Thoracic aorta (tissue), 2 donors: ENCODE results near the gene FANCC. TPM values are rescaled to one million over a fixed set of nuclear protein-coding genes. Genes with fewer than 3 reads are reported as not detected.

Experiments
- ATAC-seq: fragments of 150-250 bp; one replicate; pipeline ENCODE4 v1.8.0; 2017; ENCODE audit warnings: low read depth; ENCODE audit not compliant: insufficient number of reproducible peaks, low FRiP score
- DNase-seq: peaks from one replicate; pipeline ENCODE4 v3.0.0-alpha.2; 2020; ENCODE audit warnings: low spot score
- H3K27ac ChIP-seq, 2 donors: fragments of 200-600 bp; sonication (generic); 1 replicate in 1 of 2; 2 replicates in 1 of 2; pipeline ENCODE4 v1.5.1; 2016; ENCODE audit warnings: mild to moderate bottlenecking in 2 of 2, moderate library complexity in 2 of 2
- H3K27me3 ChIP-seq: fragments of 200-600 bp; sonication (generic); replicated peaks from 2 replicates; pipeline ENCODE4 v1.6.0; 2016; ENCODE audit warnings: mild to moderate bottlenecking; ENCODE audit not compliant: insufficient read depth
- H3K36me3 ChIP-seq: fragments of 200-600 bp; sonication (generic); one replicate; pipeline ENCODE4 v1.5.1; 2016
- H3K4me1 ChIP-seq, 2 donors: fragments of 200-600 bp; sonication (generic); 1 replicate in 1 of 2; 2 replicates in 1 of 2; pipeline versions ENCODE4 v1.5.1 to v1.6.0; 2016; ENCODE audit warnings: low read depth in 2 of 2, mild to moderate bottlenecking in 1 of 2; ENCODE audit not compliant: control insufficient read depth in 1 of 2
- H3K4me3 ChIP-seq: fragments of 200-600 bp; sonication (generic); 2 replicates; pipeline ENCODE4 v1.5.1; 2016; ENCODE audit warnings: mild to moderate bottlenecking
- H3K9me3 ChIP-seq: fragments of 200-600 bp; sonication (generic); 2 replicates; pipeline ENCODE4 v1.5.1; 2016
- CTCF ChIP-seq: fragments of 200-600 bp; sonication (generic); IDR thresholded peaks from one replicate; pipeline ENCODE4 v1.5.1; 2019; ENCODE audit warnings: antibody characterized with exemption
- total RNA-seq, 2 donors: library from RNA; depleted of rRNA; stranded (reverse); fragments of >200 nt; gene quantifications; one replicate each; pipeline versions ENCODE4 v1.1.0 to v1.2.3, GENCODE V29; 2016

The FANCC gene
- total RNA-seq, 2 donors from 2014 or later = 5.7 to 9.6 TPM

- no peaks in the 10 kb centered on the region for H3K4me1 ChIP-seq
- DNase-seq (no peak), ATAC-seq (no peak)
- H3K9me3 ChIP-seq = no peaks in the 10 kb centered on the region
- no peak for TF ChIP-seq CTCF
- H3K27me3 ChIP-seq = peaks cover 5% of the 10 kb centered on the region
- no peak overlapping the region for H3K27ac ChIP-seq
- no peaks in the 10 kb centered on the region for H3K36me3 ChIP-seq
- H3K4me3 ChIP-seq = no peak overlapping the region
Measured at GRCh38 chr9:95360866-95361265, 43.4 kb upstream of the FANCC start.

GRCh38 chr9:95357316-95357715 is 39.8 kb upstream of the FANCC start:
- H3K36me3 ChIP-seq = no peaks in the 10 kb centered on the region
- H3K9me3 ChIP-seq = no peaks in the 10 kb centered on the region
- ATAC-seq = no peak
- no peak overlapping the region for H3K27ac ChIP-seq
- no peak for TF ChIP-seq CTCF
- no peaks in the 10 kb centered on the region for H3K27me3 ChIP-seq
- DNase-seq = no peak
- H3K4me3 ChIP-seq = no peak overlapping the region
- no peaks in the 10 kb centered on the region for H3K4me1 ChIP-seq

GRCh38 chr9:95355500-95355899 is 38.0 kb upstream of the FANCC start:
- Histone ChIP-seq H3K27me3 (no peaks in the 10 kb centered on the region), H3K27ac (no peak overlapping the region), H3K36me3 (no peaks in the 10 kb centered on the region), H3K4me3 (no peak overlapping the region), H3K9me3 (no peaks in the 10 kb centered on the region), H3K4me1 (no peaks in the 10 kb centered on the region)
- no peak for TF ChIP-seq CTCF
- ATAC-seq (no peak), DNase-seq (no peak)

GRCh38 chr9:95351051-95351450 is 33.5 kb upstream of the FANCC start:
- H3K4me3 ChIP-seq = no peak overlapping the region
- peaks cover 0 to 10% of the 10 kb centered on the region in 2 donors for H3K4me1 ChIP-seq
- no peaks in the 10 kb centered on the region for H3K9me3 ChIP-seq
- no peak overlapping the region for H3K27ac ChIP-seq
- no peak for ATAC-seq
- no peaks in the 10 kb centered on the region for H3K27me3 ChIP-seq
- TF ChIP-seq CTCF = no peak
- H3K36me3 ChIP-seq = no peaks in the 10 kb centered on the region
- no peak for DNase-seq

GRCh38 chr9:95350266-95350665 is 32.8 kb upstream of the FANCC start:
- no peak overlapping the region for H3K4me3 ChIP-seq
- TF ChIP-seq CTCF = no peak
- no peaks in the 10 kb centered on the region for H3K9me3 ChIP-seq
- no peaks in the 10 kb centered on the region for H3K36me3 ChIP-seq
- DNase-seq = no peak
- H3K27me3 ChIP-seq = no peaks in the 10 kb centered on the region
- peaks cover 0 to 10% of the 10 kb centered on the region in 2 donors for H3K4me1 ChIP-seq
- ATAC-seq = no peak
- H3K27ac ChIP-seq = no peak overlapping the region
